HG03575 (cell line): ENCODE measurements around the gene TMEM59L.

ENCODE experiments used
- ATAC-seq: cut with Tn5 transposase; IDR thresholded peaks from one replicate; pipeline ENCODE4 v1.9.1; 2021; ENCODE audit not compliant: unreplicated experiment, insufficient number of reproducible peaks, low FRiP score; ENCODE audit errors: extremely low read depth

TMEM59L gene

DNA sequence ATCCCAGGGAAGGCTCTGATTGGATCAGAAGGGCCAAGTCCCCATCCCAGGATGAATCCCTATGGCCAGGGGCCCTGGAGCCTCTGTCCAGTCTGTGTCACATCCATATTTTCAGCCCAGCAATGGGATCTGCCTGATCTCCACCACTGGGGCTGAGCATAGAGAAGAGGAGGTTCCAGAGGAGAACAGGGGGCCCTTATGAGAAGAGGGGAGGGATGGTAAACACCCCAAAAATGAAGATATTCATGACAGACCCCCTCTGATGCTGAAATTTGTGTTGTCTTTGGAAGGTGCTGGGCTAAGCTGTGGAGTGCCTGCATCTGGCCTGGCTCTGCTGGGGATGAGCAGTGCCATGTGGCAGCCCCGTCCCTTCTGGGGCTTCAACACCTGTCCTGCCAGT is 38.6 kb downstream of the TMEM59L start:
- no peak for ATAC-seq

DNA sequence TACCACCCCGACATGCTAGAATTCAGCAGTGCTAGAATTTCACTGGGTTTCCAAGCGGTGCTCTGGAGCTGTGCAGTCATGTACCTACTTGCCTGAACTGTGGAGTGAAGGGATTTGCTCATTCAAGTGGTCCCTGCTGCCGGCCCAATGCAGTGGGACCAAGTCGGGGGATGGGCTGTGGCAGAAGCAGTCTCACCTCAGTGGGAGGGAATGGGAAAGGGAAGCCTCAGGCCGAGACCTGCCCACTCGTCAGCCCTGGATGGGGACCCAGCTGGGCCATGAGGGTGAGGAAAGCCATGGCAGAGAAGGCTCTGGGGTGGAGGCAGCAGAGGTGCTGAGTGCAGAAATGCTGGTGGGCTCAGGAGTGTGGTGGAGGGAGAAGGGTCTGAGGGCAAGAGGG is 39.1 kb downstream of the TMEM59L start:
- ATAC-seq = no peak

DNA sequence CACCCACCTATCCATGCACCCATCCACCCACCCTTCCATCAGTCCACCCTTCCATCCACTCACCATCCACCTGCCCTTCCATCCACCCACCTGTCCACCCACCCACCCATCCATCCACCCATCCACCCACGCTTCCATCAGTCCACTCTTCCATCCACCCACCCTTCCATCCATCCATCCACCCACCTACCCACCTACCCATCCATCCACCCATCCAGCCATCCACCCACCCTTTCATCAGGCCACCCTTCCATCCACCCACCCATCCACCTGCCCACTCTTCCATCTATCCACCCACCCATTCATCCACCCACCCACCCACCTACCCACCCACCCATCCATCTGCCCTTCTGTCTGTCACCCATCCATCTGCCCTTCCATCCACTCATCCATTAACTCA is 41.2 kb downstream of the TMEM59L start:
- ATAC-seq = no peak

DNA sequence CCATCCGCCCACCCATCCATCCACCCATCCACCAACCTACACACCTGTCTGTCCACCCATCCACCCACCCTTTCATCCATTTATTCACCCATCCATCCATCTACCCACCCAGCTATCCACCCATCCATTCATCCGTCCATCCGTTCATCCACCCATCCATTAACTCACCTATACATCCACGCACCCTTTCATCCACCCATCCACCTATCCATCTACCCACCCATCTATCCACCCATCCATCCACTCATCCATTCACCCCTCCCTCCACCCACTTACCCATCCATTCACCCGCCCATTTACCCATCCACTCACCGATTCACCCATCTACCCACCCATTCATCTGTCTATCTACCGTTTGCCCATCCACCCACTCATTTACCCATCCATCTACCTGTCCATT is 41.8 kb downstream of the TMEM59L start:
- ATAC-seq = no peak

DNA sequence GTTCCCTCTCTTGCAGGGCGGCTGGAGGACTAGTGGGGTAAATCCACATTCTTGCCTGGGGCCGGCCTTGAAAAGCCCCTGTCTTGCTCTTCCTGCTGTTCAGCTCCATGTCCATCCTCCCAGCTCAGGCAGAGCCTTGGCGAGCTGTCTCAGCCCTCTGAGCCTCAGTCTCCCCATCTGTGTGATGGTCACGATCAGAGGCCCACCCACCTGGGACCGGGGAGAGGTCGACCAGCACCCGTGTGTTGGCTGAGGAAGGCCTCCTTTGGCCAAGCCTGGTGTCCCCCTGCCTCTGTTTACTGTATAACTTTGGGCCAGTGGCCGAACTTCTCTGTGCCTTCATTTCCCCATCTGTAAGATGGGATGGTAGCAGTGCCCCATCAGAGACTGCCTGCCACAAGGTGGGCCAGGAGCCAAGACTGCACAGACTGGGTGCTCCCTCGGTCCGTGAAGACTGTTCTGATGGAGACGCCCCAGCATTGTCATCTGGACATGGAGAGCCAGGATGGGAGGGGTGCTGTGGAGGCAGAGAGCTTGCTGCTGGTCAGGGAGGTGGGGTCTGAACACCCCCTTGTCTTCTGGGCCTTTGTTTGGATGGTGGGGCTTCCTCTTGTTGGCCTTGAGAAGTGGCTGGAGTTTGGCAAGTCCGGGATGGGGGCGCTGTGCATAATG is 42.6 kb downstream of the TMEM59L start:
- no peak for ATAC-seq

DNA sequence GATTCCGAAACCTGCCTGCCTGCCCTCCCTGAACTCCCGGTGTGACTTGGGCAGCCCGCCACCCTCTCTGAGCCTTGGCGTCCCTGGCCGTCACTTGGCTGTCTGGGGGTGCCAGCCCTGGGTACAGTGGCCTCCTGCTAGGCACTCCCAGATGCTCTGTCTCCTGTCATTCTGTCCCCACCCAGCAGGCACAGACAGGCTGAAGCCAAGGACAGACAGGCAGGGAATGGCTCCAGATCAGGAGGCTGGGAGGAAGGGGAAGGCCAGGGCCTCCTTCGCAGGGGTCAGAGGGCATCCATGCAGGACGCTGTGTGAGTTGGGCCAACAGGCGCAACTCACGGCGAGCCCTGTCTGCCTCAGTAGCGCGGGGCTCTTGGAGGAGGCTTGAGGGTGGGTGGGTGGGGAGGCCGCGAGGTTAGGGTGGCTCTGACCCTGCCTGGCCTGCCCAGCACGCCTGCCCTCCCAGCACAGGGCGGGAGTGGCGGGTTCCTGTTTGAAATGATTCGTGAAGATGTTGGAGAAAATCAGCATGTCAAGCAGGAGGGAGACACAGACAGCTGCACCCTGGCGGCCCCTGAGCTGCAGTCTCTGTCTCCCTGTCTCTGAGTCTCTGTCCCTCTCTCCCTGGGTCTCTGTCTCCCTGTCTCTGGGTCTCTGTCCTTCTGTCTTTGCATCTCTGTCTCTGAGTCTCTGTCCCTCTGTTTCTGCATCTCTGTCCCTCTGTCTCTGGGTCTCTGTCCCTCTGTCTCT is 43.8 kb downstream of the TMEM59L start:
- ATAC-seq = no peak

DNA sequence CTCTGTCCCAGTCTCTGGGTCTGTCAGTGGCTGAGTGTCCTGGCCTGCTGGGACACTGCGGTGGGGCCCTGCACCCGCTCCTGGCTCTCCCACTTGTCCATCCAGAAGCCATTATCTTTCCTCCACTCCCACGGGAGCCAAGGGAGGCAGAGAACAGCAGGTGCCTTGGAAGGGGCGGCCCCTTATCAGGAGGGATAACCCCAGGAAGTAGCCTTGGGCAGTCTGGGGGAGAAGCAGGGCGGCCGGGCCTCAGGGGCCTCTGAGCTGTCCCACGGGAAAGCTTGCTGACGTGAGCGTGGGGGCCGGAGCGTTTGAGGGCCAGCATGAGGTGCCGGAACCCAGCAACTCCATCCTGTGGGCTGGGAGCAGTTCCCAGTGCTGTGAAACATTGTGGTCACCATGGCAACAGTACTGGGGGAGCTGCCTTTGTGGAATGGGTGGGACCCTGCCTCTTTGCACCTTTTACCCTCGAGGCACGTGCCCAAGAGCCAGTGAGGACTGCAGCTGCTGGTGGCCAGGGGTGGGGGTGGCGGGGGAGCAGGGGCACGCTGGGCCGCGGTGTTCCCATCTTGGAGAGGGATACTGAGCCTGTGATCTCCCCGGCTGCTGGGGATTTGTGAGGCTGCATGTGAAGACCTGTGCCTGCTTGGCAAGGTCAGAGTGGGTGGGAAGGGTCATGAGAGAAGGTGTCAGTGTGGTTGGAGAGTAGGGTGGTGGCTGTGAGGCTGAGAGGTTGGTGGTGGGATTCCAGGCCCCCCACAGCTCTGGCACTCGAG is 45.1 kb downstream of the TMEM59L start:
- no peak for ATAC-seq

DNA sequence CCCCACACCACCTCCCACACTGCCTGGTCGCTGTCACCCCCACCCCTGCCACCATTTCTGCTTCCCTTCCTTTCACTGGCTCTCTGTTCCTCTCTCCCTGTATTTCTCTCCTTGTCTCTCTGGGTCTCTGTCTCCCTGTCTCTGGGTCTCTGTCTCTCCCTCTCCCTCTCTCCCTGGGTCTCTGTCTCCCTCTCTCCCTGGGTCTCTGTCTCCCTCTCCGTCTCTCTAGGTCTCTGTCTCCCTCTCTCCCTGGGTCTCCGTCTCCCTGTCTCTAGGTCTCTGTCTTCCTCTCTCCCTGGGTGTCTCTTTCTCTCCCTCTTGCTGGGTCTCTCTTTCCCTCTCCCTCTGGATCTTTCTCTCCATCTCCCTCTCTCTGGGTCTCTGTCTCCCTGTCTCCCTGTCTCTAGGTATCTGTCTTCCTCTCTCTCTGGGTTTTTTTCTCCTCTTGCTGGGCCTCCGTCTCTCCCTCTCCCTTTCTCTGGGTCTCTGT is 45.7 kb downstream of the TMEM59L start:
- no peak for ATAC-seq

DNA sequence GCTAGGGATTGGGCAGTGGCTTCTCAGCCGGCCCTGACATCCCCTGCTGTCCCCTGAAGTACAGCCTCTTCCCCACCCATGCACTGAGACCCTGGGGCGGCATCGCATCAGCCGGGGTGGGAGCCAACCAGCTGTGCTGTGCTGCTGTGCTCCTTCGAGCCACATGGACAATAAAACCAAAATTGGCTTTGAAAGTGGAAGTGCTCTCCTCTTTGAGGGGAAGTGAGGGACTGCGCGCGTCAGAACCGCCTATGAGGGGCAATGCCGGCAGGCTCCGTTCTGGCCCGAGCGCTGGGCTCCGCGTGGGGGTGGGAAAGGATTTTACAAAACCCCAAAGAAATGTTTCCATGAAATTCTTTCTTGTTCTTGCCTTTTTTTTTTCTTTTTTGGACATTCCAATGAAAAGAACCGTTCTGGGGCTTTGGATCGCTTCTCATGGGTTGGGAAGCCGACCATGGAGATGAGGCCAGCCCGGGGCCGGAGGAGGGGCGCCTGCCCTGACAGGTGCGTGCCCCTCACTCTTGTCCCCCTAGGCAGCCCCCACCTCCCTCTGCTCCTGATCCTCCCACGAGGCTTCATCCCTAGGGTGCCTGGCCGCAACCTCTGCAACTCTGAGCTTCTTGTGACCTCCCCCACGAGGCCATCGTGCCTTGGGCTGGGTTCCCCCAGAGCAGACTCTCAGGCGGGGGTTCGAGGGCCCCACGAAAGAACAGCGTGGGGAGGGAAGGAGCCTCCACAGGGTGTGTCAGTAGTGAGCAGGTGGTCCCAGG is 46.8 kb downstream of the TMEM59L start:
- no peak for ATAC-seq

DNA sequence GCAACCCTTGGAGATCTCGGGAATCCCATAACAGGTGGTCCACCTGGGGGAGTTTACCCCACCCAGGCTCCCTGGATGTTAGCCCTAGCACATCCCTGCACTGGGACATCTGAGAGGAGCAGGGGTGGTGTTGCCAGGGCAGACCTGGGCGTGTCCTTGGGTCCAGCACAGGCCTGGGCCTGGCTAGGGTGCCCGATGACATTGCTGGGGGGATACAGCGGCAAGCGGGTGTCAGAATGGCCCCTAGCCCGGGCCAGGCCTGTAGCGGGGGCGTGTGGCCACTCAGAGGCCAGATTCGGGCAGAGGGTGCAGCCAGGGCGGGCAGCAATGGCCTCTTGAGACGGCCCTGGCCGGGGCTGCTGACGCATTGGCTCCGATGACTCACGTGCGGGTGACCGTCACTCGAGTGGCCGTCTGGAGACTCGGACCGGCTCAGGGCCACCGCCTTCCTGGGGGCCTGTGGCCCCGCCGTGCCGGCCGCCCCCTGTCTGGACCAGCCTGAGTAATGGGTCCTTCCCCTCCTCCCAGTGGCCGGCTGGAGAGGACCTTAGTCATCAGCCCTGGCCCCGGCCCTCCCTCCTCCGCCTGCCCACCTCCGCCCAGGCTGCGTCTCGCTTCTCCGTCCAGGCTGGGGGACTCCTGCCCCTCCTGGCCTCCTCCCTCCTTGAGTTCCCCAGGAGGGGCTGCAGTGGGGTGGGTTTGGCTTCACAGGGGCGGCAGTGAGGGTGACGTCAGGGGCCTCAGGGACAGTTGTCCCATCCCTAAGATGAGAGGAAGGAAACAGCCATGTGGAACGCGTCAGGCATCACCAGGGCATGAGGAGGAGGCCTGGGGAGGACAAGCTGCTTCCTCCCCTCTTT is 47.6 kb downstream of the TMEM59L start:
- no peak for ATAC-seq

DNA sequence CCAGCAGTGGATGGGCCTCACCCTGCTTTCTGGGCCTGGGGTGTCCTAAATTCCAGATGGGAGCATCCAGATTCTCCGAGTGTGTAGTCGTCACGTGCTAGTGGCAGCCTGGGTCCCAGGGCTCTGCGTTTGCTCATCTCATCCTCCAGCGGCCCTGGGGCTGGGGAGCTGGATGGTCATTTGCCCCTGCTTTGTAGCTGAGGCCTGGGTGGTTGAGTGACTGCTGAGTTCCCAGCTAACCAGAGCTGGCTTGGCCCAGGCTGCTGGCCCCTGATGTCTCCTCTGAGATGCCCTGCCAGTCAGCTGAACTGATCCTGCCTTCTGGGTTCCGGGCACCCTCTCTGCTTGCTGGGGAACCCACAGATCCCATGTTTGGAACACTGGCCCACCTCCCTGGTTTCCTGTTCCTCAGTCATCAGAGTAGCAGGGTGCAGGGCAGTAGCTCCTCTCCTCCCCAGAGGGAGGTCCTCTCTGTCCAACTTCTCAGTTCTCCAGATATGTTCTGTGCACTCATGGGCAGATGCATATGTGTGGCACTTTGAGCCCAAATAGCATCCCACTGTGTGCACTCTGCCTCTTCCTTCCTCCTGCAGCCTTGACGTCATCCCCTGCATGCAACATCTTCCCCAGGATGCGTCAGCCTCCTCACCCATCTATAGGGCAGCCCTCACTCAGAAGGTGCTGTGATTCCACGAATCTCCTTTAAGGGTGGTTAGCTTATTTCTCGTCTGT is 48.4 kb downstream of the TMEM59L start:
- ATAC-seq = no peak

DNA sequence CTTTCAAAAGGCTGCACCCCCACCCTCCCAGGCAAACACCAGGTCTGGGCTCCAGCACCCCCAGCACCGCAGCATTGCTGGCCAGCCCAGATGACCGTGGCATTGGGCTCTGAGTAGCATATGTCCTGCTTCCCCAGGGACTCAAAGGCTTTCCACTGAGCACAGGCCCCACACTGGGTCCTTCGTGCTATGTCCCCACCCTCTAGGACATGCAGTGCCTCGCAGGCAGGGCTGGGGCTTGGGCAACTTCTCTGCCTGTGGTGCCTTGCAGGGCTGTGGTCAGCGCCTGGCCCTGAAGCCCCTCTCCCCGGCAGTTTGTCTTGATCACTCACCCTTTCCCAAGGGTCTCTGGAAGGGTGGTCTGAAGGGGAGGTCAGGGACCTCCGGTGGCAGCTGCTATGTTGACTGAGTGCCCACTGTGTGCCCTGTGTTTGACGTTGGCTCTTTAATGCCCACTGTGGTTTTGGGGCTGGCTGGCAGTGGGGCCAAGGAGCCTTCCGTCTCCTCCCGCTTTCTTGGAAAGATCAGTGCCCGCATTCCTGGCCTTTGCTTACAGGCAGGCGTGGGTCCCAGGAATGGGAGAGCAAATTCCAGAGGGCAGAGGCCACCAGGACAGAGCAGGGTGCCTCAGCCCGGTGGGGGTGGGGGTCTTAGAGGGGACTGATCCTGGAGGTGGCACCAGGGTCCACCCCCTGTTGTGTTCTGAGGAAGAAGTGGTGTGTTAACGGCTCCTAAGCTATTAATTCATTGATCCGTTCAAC is 50.5 kb downstream of the TMEM59L start:
- ATAC-seq = no peak

DNA sequence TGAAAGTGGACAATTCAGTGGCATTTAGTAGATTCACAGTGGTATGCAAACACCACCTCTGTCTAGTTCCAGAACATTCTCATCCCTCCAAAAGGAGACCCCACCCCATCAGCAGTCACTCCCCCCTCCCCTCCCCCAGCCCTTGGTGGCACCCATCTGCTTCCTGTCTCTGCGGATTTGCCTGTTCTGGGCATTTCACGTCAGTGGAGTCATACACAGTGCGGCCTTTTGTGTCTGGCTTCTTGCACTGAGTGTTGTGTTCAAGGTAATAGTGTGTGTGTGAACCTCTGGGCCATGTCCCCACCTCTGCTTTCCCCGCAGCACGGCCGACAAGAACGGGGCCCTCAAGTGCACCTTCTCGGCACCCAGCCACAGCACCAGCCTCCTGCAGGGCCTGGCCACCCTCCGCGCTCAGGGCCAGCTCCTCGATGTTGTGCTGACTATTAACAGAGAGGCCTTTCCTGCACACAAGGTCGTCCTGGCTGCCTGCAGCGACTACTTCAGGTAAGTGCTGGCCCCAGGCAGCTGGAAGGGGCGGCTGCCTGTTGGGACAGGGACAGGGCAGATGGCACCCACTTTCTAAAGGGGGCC is 51.4 kb downstream of the TMEM59L start:
- no peak for ATAC-seq

DNA sequence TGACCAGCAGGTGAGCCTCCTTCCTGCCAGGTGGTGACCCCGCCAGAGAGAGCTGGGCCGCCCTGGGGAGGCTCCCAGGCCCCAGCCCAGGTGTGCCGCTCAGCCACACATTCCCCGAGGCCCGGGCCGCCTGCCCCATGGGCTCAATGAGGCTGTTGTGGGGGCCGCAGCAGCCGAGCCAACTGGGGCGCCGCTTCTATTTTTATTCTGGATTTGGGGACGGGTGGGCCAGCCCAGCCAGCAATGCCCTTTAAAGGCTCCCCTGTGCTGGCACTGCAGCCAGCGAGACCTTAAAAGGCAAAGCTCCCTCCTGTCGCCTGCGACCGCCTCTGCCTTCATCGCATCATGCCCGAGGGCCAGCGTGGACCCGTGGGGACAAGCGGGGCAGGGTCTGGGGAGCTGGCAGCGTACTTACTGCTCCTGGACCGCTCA is 53.1 kb downstream of the TMEM59L start:
- no peak for ATAC-seq

DNA sequence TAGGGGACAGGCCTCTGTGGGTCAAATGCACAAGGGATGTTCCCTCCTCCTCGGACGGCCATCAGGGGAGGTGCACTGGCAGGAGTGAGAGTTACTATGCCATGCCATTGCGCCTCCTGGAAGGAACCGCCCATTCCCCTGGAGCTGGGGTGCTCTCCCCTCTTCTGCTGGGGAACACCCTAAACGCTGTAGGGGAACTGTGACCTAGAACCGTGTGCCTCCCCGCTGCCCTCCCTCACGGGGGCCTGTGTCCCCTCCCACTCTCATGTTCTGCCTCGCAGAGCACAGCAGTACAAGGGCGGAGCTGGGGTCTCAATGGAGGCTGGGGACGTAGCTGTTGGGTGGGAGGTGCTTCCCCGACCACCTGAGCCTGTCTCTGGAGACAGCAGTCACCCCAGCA is 53.6 kb downstream of the TMEM59L start:
- no peak for ATAC-seq

DNA sequence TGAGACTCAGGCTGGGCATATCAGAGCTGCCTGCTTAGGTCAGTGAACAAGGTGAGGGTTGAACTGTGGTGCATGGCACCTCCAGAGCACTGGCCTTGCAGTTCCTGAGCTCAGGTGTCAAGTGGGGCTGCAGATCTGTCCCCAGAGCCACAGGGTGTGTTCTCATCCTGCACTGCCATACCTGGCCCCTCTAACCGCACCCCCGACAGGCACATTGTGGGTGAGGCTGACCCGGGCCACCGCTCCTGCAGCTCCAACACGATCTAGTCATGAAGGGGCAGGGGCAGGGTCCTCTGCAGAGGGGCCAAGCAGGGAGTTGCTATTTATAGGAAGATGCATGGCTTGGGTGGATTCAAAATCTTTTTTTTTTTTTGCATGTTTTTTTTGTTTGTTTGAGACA is 54.1 kb downstream of the TMEM59L start:
- ATAC-seq = no peak
